ENCODE data around the gene SFT2D3.

Gene SFT2D3

GRCh38 chr2:127705391-127706065, 4.2 kb downstream of the SFT2D3 start:
- no peak overlapping the region for H3K4me3 ChIP-seq (ENCODE audit: low read length)
- H3K36me3 ChIP-seq (ENCODE audit: insufficient read depth, low read length), result peaks cover 48% of the 10 kb centered on the region
- H3K9me3 ChIP-seq (replicated peaks; ENCODE audit: low read length), result no peaks in the 10 kb centered on the region
- no peaks in the 10 kb centered on the region for H3K27me3 ChIP-seq (ENCODE audit: control insufficient read depth, insufficient read depth, low read length)
- peaks cover 25% of the 10 kb centered on the region for H3K4me1 ChIP-seq (ENCODE audit: control insufficient read depth, insufficient read depth, low read length)
- H3K9ac ChIP-seq (ENCODE audit: low read depth, low read length), result no peak overlapping the region
- no peak overlapping the region for H3K4me2 ChIP-seq (ENCODE audit: low read length)

GRCh38 chr2:127706215-127706990, 5.1 kb downstream of the SFT2D3 start:
- no peak overlapping the region for H3K4me2 ChIP-seq (ENCODE audit: low read length)
- H3K9ac ChIP-seq (ENCODE audit: low read depth, low read length), result no peak overlapping the region
- H3K4me1 ChIP-seq (ENCODE audit: control insufficient read depth, insufficient read depth, low read length), result peaks cover 19% of the 10 kb centered on the region
- H3K27me3 ChIP-seq (ENCODE audit: control insufficient read depth, insufficient read depth, low read length), result no peaks in the 10 kb centered on the region
- H3K9me3 ChIP-seq (replicated peaks; ENCODE audit: low read length), result no peaks in the 10 kb centered on the region
- H3K4me3 ChIP-seq (ENCODE audit: low read length), result no peak overlapping the region
- peaks cover 48% of the 10 kb centered on the region for H3K36me3 ChIP-seq (ENCODE audit: insufficient read depth, low read length)

GRCh38 chr2:127707890-127708648, 6.8 kb downstream of the SFT2D3 start:
- Histone ChIP-seq H3K9ac (ENCODE audit: low read depth, low read length) (no peak overlapping the region), H3K4me2 (ENCODE audit: low read length) (no peak overlapping the region), H3K9me3 (replicated peaks; ENCODE audit: low read length) (no peaks in the 10 kb centered on the region), H3K4me3 (ENCODE audit: low read length) (no peak overlapping the region), H3K27me3 (ENCODE audit: control insufficient read depth, insufficient read depth, low read length) (no peaks in the 10 kb centered on the region), H3K4me1 (ENCODE audit: control insufficient read depth, insufficient read depth, low read length) (peaks cover 7% of the 10 kb centered on the region), H3K36me3 (ENCODE audit: insufficient read depth, low read length) (peaks cover 48% of the 10 kb centered on the region)

- Histone ChIP-seq H3K4me1 (ENCODE audit: control insufficient read depth, insufficient read depth, low read length) (peaks cover 3% of the 10 kb centered on the region), H3K4me2 (ENCODE audit: low read length) (no peak overlapping the region), H3K9me3 (replicated peaks; ENCODE audit: low read length) (no peaks in the 10 kb centered on the region), H3K27me3 (ENCODE audit: control insufficient read depth, insufficient read depth, low read length) (no peaks in the 10 kb centered on the region), H3K4me3 (ENCODE audit: low read length) (no peak overlapping the region), H3K9ac (ENCODE audit: low read depth, low read length) (no peak overlapping the region), H3K36me3 (ENCODE audit: insufficient read depth, low read length) (peaks cover 54% of the 10 kb centered on the region)
Measured at GRCh38 chr2:127709336-127709735, 8.0 kb downstream of the SFT2D3 start.

GRCh38 chr2:127712999-127713398, 11.7 kb downstream of the SFT2D3 start:
- H3K9ac ChIP-seq (ENCODE audit: low read depth, low read length), result no peak overlapping the region
- no peaks in the 10 kb centered on the region for H3K27me3 ChIP-seq (ENCODE audit: control insufficient read depth, insufficient read depth, low read length)
- no peak overlapping the region for H3K4me2 ChIP-seq (ENCODE audit: low read length)
- no peaks in the 10 kb centered on the region for H3K4me1 ChIP-seq (ENCODE audit: control insufficient read depth, insufficient read depth, low read length)
- peaks cover 35% of the 10 kb centered on the region for H3K36me3 ChIP-seq (ENCODE audit: insufficient read depth, low read length)
- H3K4me3 ChIP-seq (ENCODE audit: low read length), result no peak overlapping the region
- no peaks in the 10 kb centered on the region for H3K9me3 ChIP-seq (replicated peaks; ENCODE audit: low read length)

GRCh38 chr2:127713562-127713961, 12.3 kb downstream of the SFT2D3 start:
- no peak overlapping the region for H3K9ac ChIP-seq (ENCODE audit: low read depth, low read length)
- H3K4me1 ChIP-seq (ENCODE audit: control insufficient read depth, insufficient read depth, low read length), result no peaks in the 10 kb centered on the region
- no peak overlapping the region for H3K4me2 ChIP-seq (ENCODE audit: low read length)
- H3K9me3 ChIP-seq (replicated peaks; ENCODE audit: low read length), result no peaks in the 10 kb centered on the region
- no peak overlapping the region for H3K4me3 ChIP-seq (ENCODE audit: low read length)
- peaks cover 35% of the 10 kb centered on the region for H3K36me3 ChIP-seq (ENCODE audit: insufficient read depth, low read length)
- H3K27me3 ChIP-seq (ENCODE audit: control insufficient read depth, insufficient read depth, low read length), result no peaks in the 10 kb centered on the region

GRCh38 chr2:127715778-127716449, 14.6 kb downstream of the SFT2D3 start:
- no peaks in the 10 kb centered on the region for H3K9me3 ChIP-seq (replicated peaks; ENCODE audit: low read length)
- H3K9ac ChIP-seq (ENCODE audit: low read depth, low read length), result no peak overlapping the region
- H3K36me3 ChIP-seq (ENCODE audit: insufficient read depth, low read length), result peaks cover 46% of the 10 kb centered on the region
- H3K4me1 ChIP-seq (ENCODE audit: control insufficient read depth, insufficient read depth, low read length), result no peaks in the 10 kb centered on the region
- no peak overlapping the region for H3K4me3 ChIP-seq (ENCODE audit: low read length)
- no peak overlapping the region for H3K4me2 ChIP-seq (ENCODE audit: low read length)
- no peaks in the 10 kb centered on the region for H3K27me3 ChIP-seq (ENCODE audit: control insufficient read depth, insufficient read depth, low read length)

- no peak overlapping the region for H3K4me2 ChIP-seq (ENCODE audit: low read length)
- no peak overlapping the region for H3K9ac ChIP-seq (ENCODE audit: low read depth, low read length)
- H3K9me3 ChIP-seq (replicated peaks; ENCODE audit: low read length), result no peaks in the 10 kb centered on the region
- H3K4me3 ChIP-seq (ENCODE audit: low read length), result no peak overlapping the region
- no peaks in the 10 kb centered on the region for H3K27me3 ChIP-seq (ENCODE audit: control insufficient read depth, insufficient read depth, low read length)
- H3K36me3 ChIP-seq (ENCODE audit: insufficient read depth, low read length), result peaks cover 64% of the 10 kb centered on the region
- H3K4me1 ChIP-seq (ENCODE audit: control insufficient read depth, insufficient read depth, low read length), result peaks cover 10% of the 10 kb centered on the region
Measured at GRCh38 chr2:127718271-127718670, 17.0 kb downstream of the SFT2D3 start.

- no peak overlapping the region for H3K9ac ChIP-seq (ENCODE audit: low read depth, low read length)
- no peak overlapping the region for H3K4me3 ChIP-seq (ENCODE audit: low read length)
- no peaks in the 10 kb centered on the region for H3K27me3 ChIP-seq (ENCODE audit: control insufficient read depth, insufficient read depth, low read length)
- no peaks in the 10 kb centered on the region for H3K9me3 ChIP-seq (replicated peaks; ENCODE audit: low read length)
- peaks cover 10% of the 10 kb centered on the region for H3K4me1 ChIP-seq (ENCODE audit: control insufficient read depth, insufficient read depth, low read length)
- no peak overlapping the region for H3K4me2 ChIP-seq (ENCODE audit: low read length)
- peaks cover 60% of the 10 kb centered on the region for H3K36me3 ChIP-seq (ENCODE audit: insufficient read depth, low read length)
Measured at GRCh38 chr2:127719301-127720218, 18.3 kb downstream of the SFT2D3 start.

GRCh38 chr2:127721311-127721977, 20.1 kb downstream of the SFT2D3 start:
- no peaks in the 10 kb centered on the region for H3K9me3 ChIP-seq (replicated peaks; ENCODE audit: low read length)
- H3K9ac ChIP-seq (ENCODE audit: low read depth, low read length), result no peak overlapping the region
- H3K36me3 ChIP-seq (ENCODE audit: insufficient read depth, low read length), result peaks cover 60% of the 10 kb centered on the region

More at GRCh38 chr2:127721311-127721977, 20.1 kb downstream of the SFT2D3 start:
- Histone ChIP-seq H3K27me3 (ENCODE audit: control insufficient read depth, insufficient read depth, low read length) (no peaks in the 10 kb centered on the region), H3K4me1 (ENCODE audit: control insufficient read depth, insufficient read depth, low read length) (peaks cover 10% of the 10 kb centered on the region), H3K4me3 (ENCODE audit: low read length) (no peak overlapping the region), H3K4me2 (ENCODE audit: low read length) (no peak overlapping the region)

Data from skeletal muscle satellite cell (primary cell).